Sigmoid colon (tissue), 7 donors: ENCODE data around the gene ANKRD2. TPM values are rescaled to one million over a fixed set of nuclear protein-coding genes. Genes with fewer than 3 reads are reported as not detected.

Experiments used
- DNase-seq: peaks from one replicate; pipeline ENCODE4 v3.0.0-alpha.2; 2019
- H3K27ac ChIP-seq, 4 donors: fragments of 200-600 bp; sonication (generic); one replicate each; pipeline ENCODE4 v1.5.1; 2016 to 2019; ENCODE audit warnings: mild to moderate bottlenecking in 1 of 4
- H3K27me3 ChIP-seq, 3 donors: fragments of 200-600 bp; sonication (generic); one replicate each; pipeline ENCODE4 v1.5.1; 2019; ENCODE audit warnings: mild to moderate bottlenecking in 1 of 3
- H3K36me3 ChIP-seq, 4 donors: fragments of 200-600 bp; sonication (generic); one replicate each; pipeline ENCODE4 v1.5.1; 2016 to 2019
- H3K4me1 ChIP-seq, 4 donors: fragments of 200-600 bp; sonication (generic); one replicate each; pipeline ENCODE4 v1.5.1; 2017 to 2019
- H3K4me3 ChIP-seq, 4 donors: fragments of 200-600 bp; sonication (generic); one replicate each; pipeline ENCODE4 v1.5.1; 2017 to 2019; ENCODE audit warnings: mild to moderate bottlenecking in 2 of 4, moderate library complexity in 1 of 4
- H3K9me3 ChIP-seq, 4 donors: fragments of 200-600 bp in 3 of 4; sonication (generic) in 3 of 4; one replicate each; pipeline versions ENCODE4 v1.5.1 to v1.6.1; 2013 to 2019
- EP300 ChIP-seq, 4 donors: sonication (generic); formaldehyde crosslinking; IDR thresholded peaks; one replicate each; pipeline ENCODE4 v1.6.1; 2017; ENCODE audit warnings: antibody characterized with exemption in 4 of 4
- POLR2AphosphoS5 ChIP-seq, 4 donors: sonication (generic); formaldehyde crosslinking; IDR thresholded peaks; one replicate each; pipeline ENCODE4 v1.6.1; 2017; ENCODE audit warnings: antibody characterized with exemption in 4 of 4
- WGBS, 2 donors: extraction: QIAGEN DNeasy Blood & Tissue Kit; methylation state at CpG; one replicate each; pipeline ENCODE4 v1.1.7; 2013; 5-methylcytosine and 5-hydroxymethylcytosine counted together
- intact Hi-C: fragments of 100-400 bp; cut with DNase I; formaldehyde crosslinking; loops from one replicate; pipeline ENCODE4 v1.15.1; 2023
- polyA plus RNA-seq, 3 donors: library from polyadenylated mRNA; stranded (reverse); fragments of 200-250 nt; gene quantifications; one replicate each; pipeline ENCODE4 v1.2.3, GENCODE V29; 2013
- total RNA-seq, 4 donors: library from RNA; depleted of rRNA; stranded (reverse); fragments of >200 nt; gene quantifications; one replicate each; pipeline ENCODE4 v1.1.0, GENCODE V29; 2016
- donor health status: healthy with polysubstance abuse.
- donor health status: Bipolar disorder and iron deficiency.
- donor health status: healthy.

The ANKRD2 gene
- total and polyA plus RNA-seq, 7 donors = 0.31 to 1.2 (median 0.49) TPM; not detected in 4

- Histone ChIP-seq H3K4me1 (peaks cover 0 to 14% (median 7%) of the 10 kb centered on the region in 4 donors), H3K27ac (peak within 1 kb of the TSS; percentile 64 to 81 (median 74)), H3K27me3 (no peaks in the 10 kb centered on the region), H3K36me3 (no peaks in the 10 kb centered on the region), H3K4me3 (peak within 1 kb of the TSS; percentile 59 to 90 (median 74)), H3K9me3 (no peaks in the 10 kb centered on the region)
- DNase-seq = peak; percentile 97
- 2 to 4% methylated on average over 62 of the region's 62 CpGs for WGBS, 2 donors
- intact Hi-C loops = loop anchor here (5.0 kb wide), 1 partner anchor 136 kb away; the partner anchor contains the start of genes MMS19 and UBTD1
- TF ChIP-seq POLR2AphosphoS5 (IDR thresholded peaks at IDR 0.05) (peak in 3 of 4 donors; percentile 24 to 66 (median 55)), EP300 (IDR thresholded peaks at IDR 0.05) (no peak)
Observed at GRCh38 chr10:97632949-97633884, 60.6 kb downstream of the ANKRD2 start, which contains the start of gene MORN4. MORN4 (minus strand) TSS chr10:97633500; CDS start chr10:97619653, 13,847 bp downstream.

Other genes starting within 250 kb of the ANKRD2 start
- gene FRAT2, start 238.1 kb upstream of the ANKRD2 start, total RNA-seq = 10 to 100 TPM; 11.9 to 18.9 (median 15.7) TPM
- 10 to 100 TPM; 23.4 to 31.0 (median 24.6) TPM for gene FRAT2, start 238.1 kb upstream of the ANKRD2 start, polyA plus RNA-seq
- gene RRP12, start 171.4 kb upstream of the ANKRD2 start, total RNA-seq = 10 to 100 TPM in 2 of 4 donors, 1 to 10 TPM in 2; 5.9 to 17.4 (median 9.8) TPM
- 10 to 100 TPM in 1 of 3 donors, 1 to 10 TPM in 2; 3.2 to 18.8 (median 7.8) TPM for gene RRP12, start 171.4 kb upstream of the ANKRD2 start, polyA plus RNA-seq
- gene PGAM1, start 146.6 kb upstream of the ANKRD2 start, total RNA-seq = 100 to 1,000 TPM; 188 to 306 (median 224) TPM
- 100 to 1,000 TPM; 195 to 363 (median 303) TPM for gene PGAM1, start 146.6 kb upstream of the ANKRD2 start, polyA plus RNA-seq
- gene EXOSC1, start 126.8 kb upstream of the ANKRD2 start, total RNA-seq = 10 to 100 TPM; 29.1 to 40.0 (median 38.7) TPM
- gene EXOSC1, start 126.8 kb upstream of the ANKRD2 start, polyA plus RNA-seq = 10 to 100 TPM; 35.4 to 42.6 (median 36.8) TPM
- 10 to 100 TPM; 15.7 to 36.3 (median 24.0) TPM for gene ZDHHC16, start 126.6 kb upstream of the ANKRD2 start, total RNA-seq
- 10 to 100 TPM; 16.8 to 35.1 (median 21.5) TPM for gene ZDHHC16, start 126.6 kb upstream of the ANKRD2 start, polyA plus RNA-seq
- 10 to 100 TPM; 37.9 to 79.8 (median 57.9) TPM for gene MMS19, start 74.4 kb upstream of the ANKRD2 start, total RNA-seq
- gene MMS19, start 74.4 kb upstream of the ANKRD2 start, polyA plus RNA-seq = 10 to 100 TPM; 29.4 to 48.9 (median 34.2) TPM
- 1 to 10 TPM; 4.3 to 7.9 (median 7.4) TPM for gene UBTD1, start 73.9 kb upstream of the ANKRD2 start, total RNA-seq
- 1 to 10 TPM; 2.3 to 5.9 (median 5.4) TPM for gene UBTD1, start 73.9 kb upstream of the ANKRD2 start, polyA plus RNA-seq
- gene HOGA1, start 11.6 kb downstream of the ANKRD2 start, total RNA-seq = under 1 TPM in 1 of 4 donors, not detected in 3; 0.71 TPM
- 1 to 10 TPM in 1 of 3 donors, under 1 TPM in 1, not detected in 1; 0.26 to 1.2 TPM for gene HOGA1, start 11.6 kb downstream of the ANKRD2 start, polyA plus RNA-seq
- gene C10orf62, start 16.9 kb downstream of the ANKRD2 start, total RNA-seq = not detected
- not detected for gene C10orf62, start 16.9 kb downstream of the ANKRD2 start, polyA plus RNA-seq
- 10 to 100 TPM in 1 of 4 donors, 1 to 10 TPM in 2, under 1 TPM in 1; 0.83 to 23.4 (median 5.4) TPM for gene MORN4, start 60.7 kb downstream of the ANKRD2 start, total RNA-seq
- 1 to 10 TPM; 1.2 to 2.5 (median 2.5) TPM for gene MORN4, start 60.7 kb downstream of the ANKRD2 start, polyA plus RNA-seq
- gene PI4K2A, start 67.9 kb downstream of the ANKRD2 start, total RNA-seq = 10 to 100 TPM; 13.3 to 19.3 (median 13.9) TPM
- 1 to 10 TPM; 8.1 to 9.0 (median 8.9) TPM for gene PI4K2A, start 67.9 kb downstream of the ANKRD2 start, polyA plus RNA-seq
- 10 to 100 TPM; 10.5 to 16.1 (median 12.2) TPM for gene AVPI1, start 114.5 kb downstream of the ANKRD2 start, total RNA-seq
- 10 to 100 TPM; 22.6 to 58.3 (median 31.8) TPM for gene AVPI1, start 114.5 kb downstream of the ANKRD2 start, polyA plus RNA-seq
- 10 to 100 TPM; 17.3 to 40.7 (median 22.0) TPM for gene MARVELD1, start 141.0 kb downstream of the ANKRD2 start, total RNA-seq
- 10 to 100 TPM; 16.2 to 22.2 (median 16.7) TPM for gene MARVELD1, start 141.0 kb downstream of the ANKRD2 start, polyA plus RNA-seq
- 10 to 100 TPM in 3 of 4 donors, 1 to 10 TPM in 1; 8.9 to 15.9 (median 12.4) TPM for gene ZFYVE27, start 164.3 kb downstream of the ANKRD2 start, total RNA-seq
- gene ZFYVE27, start 164.3 kb downstream of the ANKRD2 start, polyA plus RNA-seq = 10 to 100 TPM in 1 of 3 donors, 1 to 10 TPM in 2; 7.2 to 42.2 (median 7.9) TPM
- gene SFRP5, start 199.2 kb downstream of the ANKRD2 start, total RNA-seq = 10 to 100 TPM in 3 of 4 donors, 1 to 10 TPM in 1; 9.9 to 24.6 (median 21.4) TPM
- gene SFRP5, start 199.2 kb downstream of the ANKRD2 start, polyA plus RNA-seq = 1 to 10 TPM in 1 of 3 donors, under 1 TPM in 2; 0.46 to 5.0 (median 0.60) TPM